Skin epidermis (tissue), 12 donors: ENCODE results near the gene KRTAP9-1.
"Not testable (repeated sequence)": the region's sequence is repeated elsewhere in the genome, so short reads cannot be mapped to it uniquely, and the experiment has no call there.

ENCODE experiments used
- H3K27ac ChIP-seq, 21 experiments: fragments of 200-600 bp; sonication (generic) in 11 of 21; one replicate each; pipeline ENCODE4 v1.5.0; 2020; ENCODE audit warnings: mild to moderate bottlenecking in 3 of 21, inconsistent platforms in 2 of 21, moderate library complexity in 2 of 21
- H3K4me3 ChIP-seq, 7 experiments: fragments of 200-600 bp; sonication (generic) in 2 of 7; one replicate each; pipeline ENCODE4 v1.5.0; 2020; ENCODE audit warnings: inconsistent platforms in 2 of 7, mild to moderate bottlenecking in 2 of 7, moderate library complexity in 1 of 7

Gene KRTAP9-1

DNA sequence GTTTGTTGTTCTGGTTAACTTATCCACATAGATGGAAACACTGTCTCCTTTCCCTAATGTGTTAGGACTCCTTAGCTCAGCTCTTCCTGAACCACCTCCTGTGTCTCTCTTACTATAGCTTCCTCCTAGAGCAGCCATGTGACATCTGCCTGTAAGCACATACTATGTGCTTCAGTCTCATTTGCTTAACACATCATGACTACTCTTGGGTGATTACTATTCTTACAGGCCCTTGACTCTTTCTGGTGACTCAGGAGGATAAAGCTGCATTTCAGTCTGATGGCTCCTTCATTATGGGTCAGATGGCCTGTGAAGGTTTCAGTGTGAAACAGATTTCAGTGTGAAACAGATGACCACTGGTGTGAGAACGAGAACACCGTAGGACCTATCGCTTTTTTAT, 11.3 kb upstream of the KRTAP9-1 start:
- H3K27ac ChIP-seq, result no peak overlapping the region
- H3K4me3 ChIP-seq, result no peak overlapping the region

DNA sequence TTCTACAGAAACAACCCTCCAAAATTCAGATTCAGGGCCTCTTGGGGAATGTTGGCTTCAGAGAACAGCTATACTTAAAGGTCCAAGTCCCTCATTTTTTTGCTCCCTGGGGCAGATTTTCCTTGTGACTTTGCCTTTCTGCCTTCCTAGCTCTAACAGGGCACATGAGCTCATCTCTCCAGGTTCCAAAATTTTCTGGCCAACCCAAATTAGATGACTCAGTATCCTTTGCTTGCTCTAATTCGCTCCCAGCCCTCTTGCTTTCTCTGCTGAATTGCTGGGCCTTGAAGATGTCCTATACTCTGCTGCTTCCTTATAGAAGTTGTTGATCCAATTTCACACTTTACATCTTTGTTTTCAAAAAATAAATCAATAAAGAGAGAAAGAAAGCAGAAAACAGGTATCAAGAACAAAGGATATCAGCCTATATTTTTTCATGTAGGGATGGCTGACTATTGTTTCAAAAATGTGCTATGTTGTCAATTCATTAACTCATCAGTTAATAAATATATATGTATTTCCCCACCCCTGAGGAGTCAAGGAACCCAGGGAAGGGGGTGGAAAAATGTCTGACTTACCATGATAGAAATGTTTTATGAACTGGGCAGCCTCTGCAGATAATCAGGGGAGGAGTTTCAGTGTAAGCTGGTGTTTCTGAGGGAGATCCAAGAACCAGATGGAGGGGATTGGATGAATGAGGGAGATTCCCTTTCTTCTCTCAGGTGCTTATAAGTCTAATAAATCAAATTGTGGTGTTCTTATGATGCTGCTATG, 10.7 kb upstream of the KRTAP9-1 start:
- Histone ChIP-seq H3K27ac (no peak overlapping the region), H3K4me3 (no peak overlapping the region)

DNA sequence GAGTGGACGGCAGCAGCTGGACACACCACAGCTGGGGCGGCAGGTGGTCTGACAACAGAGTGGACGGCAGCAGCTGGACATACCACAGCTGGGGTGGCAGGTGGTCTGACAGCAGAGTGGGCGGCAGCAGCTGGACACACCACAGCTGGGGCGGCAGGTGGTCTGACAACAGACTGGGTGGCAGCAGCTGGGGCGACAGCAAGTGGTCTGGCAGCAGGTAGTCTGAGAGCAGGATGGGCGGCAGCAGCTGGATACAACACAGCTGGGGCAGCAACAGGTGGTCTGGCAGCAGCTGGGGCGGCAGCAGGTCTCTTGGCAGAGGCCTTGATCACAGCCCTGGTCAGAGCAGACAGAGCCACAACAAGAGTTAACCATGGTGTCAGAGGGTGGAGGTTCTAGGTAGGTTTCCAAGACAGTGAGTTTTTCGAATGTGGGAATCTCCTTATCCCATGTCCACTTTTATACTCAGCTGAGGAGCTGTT, 5.2 kb upstream of the KRTAP9-1 start, which contains the start of gene KRTAP4-1:
KRTAP4-1 (minus strand) TSS at position 432 of the 482 bp plus-strand sequence; CDS start at position 375, 57 bp downstream.
- H3K27ac ChIP-seq, result no peak within 1 kb of the TSS
- H3K4me3 ChIP-seq, result no peak within 1 kb of the TSS

GRCh38 chr17:41185001-41185400, 4.7 kb upstream of the KRTAP9-1 start:
- Histone ChIP-seq H3K27ac (no peak overlapping the region), H3K4me3 (no peak overlapping the region)

DNA sequence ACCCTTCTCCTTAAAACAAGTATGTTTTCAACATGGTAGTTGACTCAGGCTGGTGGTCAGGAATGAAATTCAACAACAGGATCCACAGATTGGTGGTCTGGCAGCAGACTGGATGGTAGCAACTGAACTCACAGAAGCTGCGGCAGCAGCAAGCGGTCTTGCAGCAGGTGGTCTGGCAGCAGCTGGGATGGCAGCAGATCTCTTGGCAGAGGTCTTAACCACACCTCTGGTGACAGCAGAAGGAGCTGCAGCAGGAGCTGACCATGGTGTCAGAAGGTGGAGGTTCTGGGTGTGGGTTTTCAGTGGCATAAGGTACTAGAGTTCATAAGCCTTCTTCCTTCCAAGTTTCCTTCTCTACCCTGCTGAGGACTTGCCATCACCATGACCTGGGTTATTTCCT, 2.8 kb upstream of the KRTAP9-1 start:
- no peak overlapping the region for H3K27ac ChIP-seq
- H3K4me3 ChIP-seq, result no peak overlapping the region

GRCh38 chr17:41190328-41190727, 641 bp downstream of the KRTAP9-1 start:
- H3K27ac ChIP-seq, result no peak overlapping the region
- no peak overlapping the region for H3K4me3 ChIP-seq

DNA sequence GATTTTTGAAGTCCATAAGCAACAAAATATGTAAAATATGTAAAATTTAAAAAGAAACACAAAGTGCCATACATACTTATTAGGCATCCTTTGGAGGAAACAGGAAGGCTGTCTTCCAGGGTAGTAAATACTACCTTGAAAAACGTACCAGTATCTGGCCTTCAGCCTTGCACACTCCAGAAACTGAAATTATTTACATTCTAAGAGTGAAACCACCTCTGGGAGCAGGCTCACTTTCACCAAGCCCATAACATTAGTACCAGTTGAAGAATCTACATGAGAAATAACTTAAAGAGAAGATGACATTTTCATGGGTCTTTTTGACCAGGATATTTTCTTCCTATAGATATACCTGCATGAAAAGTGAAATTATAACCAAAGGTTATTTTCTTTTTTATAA, 6.4 kb downstream of the KRTAP9-1 start:
- Histone ChIP-seq H3K27ac (no peak overlapping the region), H3K4me3 (no peak overlapping the region)

DNA sequence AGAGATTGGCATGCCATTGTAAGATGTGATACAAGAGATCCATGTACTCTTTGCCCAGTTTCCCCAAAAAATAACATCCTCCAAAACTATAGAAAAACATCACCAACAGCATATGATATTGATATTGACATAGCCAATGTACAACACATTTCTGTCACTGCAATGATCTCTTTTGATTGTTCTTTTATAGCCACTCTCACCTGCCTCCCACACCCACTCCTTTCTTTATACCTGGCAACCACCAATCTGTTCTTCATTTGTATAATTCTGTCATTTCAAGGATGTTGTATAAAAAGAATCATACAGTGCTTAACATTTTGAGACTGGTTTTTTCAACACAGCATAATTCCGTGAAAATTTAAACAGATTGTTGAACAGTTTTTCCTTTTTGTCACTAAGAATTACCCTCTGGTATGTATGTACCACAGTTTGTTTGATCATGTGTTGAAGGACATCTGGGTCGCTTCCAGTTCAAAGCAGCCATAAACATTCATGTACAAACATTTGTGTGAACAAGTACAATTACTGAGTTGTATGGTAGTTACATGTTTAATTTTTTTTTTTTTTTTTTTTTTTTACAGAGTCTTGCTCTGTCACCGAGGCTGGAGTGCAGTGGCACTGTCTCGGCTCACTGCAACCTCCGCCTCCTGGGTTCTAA, 9.9 kb downstream of the KRTAP9-1 start:
- Histone ChIP-seq H3K27ac (no peak overlapping the region), H3K4me3 (no peak overlapping the region)

DNA sequence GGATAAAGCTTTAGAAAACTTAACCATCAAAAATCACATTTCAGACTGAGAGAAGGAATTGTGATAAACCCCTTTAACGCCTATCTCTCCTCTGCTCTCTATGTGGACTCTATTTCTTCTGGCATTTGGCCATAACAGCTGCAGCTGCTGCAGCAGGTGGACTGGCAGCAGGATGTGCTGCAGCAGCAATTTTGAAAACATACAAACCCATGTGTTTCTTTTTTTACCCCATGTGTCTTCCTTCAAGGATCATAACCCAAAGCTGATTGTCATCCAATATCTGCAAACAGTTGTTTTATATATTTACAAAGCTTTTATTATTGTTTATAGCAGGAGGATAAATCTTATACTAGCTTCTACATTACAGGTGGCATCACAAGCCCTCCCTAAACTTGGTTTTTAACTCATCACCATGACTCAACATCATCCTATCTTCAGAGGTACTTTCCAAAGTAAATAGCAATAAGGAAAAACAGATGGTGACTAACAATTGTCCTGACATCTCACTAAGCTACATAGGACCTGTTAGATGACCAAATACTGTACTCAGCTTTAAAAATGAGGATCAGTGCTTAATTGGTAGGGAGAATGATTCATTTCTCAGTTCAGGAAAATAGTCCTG, 22.3 kb downstream of the KRTAP9-1 start:
- Histone ChIP-seq H3K27ac (no peak overlapping the region), H3K4me3 (no peak overlapping the region)

DNA sequence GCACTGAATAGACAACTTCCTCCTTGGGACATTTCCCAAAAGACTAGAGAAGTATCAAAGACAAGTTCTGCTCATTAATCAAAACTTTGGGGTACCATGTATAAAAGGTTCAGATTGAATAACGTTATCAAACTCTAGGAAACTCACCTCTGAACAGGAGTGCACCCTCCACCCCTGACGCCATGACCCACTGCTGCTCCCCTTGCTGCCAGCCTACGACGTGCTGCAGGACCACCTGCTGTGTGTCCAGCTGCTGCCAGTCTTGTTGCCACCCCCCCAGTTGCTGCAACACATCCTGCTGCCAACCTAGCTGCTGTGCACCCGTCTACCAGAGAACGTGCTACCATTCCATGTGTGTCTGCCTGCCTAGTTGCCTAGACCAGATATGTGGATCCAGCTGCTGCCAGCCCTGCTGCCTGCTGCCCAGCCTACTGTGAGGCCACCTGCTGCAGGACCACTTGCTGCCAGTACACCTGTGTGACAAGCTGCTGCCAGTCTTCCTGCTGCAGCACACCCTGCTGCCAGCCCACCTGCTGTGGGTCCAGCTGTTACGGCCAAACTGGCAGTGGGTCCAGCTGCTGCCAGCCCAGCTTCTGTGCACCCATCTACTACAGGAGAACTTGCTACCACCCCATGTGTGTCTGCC, 23.0 kb downstream of the KRTAP9-1 start:
- no peak overlapping the region for H3K27ac ChIP-seq
- no peak overlapping the region for H3K4me3 ChIP-seq

- Histone ChIP-seq H3K27ac (no peak overlapping the region), H3K4me3 (no peak overlapping the region)
These were observed 26.0 kb downstream of the KRTAP9-1 start for GRCh38 chr17:41215681-41216080.

DNA sequence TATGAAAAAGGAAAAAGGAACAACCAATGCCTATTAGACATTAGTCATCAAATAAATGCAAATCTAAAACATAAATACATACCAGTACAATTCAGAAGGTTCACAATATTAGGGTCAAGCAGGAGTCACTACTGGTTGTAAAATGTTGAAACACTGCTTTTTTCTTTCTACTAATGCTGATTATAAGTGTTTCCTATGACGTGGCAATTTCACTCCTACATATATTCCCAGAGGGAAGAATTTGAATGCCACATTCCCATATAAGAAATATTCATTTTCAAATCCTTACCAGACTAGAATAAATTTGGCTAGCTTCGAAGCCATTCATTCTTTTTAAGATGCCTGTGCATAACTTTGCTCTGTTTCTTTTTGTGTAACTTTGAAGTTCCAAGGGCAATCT, 34.1 kb downstream of the KRTAP9-1 start:
- no peak overlapping the region for H3K27ac ChIP-seq
- H3K4me3 ChIP-seq, result no peak overlapping the region

DNA sequence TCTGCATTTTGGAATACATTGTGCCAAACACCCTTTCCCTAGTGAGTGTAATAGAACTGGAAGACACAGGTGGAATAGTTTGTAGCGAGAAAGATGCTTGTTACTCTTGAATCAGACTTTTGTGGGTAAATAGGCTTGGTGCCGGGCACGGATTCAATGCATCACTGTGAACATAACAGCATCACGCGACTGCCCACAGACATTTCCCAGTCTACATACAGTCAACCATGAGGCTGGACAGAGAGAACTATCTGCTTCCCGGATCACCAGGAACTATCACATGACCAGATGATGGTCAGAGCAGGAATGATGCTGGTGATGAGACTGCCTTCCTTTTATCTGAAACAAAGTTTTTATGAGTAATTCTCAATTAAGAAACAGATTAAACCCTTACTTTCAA, 36.4 kb downstream of the KRTAP9-1 start:
- H3K27ac ChIP-seq, result no peak overlapping the region

DNA sequence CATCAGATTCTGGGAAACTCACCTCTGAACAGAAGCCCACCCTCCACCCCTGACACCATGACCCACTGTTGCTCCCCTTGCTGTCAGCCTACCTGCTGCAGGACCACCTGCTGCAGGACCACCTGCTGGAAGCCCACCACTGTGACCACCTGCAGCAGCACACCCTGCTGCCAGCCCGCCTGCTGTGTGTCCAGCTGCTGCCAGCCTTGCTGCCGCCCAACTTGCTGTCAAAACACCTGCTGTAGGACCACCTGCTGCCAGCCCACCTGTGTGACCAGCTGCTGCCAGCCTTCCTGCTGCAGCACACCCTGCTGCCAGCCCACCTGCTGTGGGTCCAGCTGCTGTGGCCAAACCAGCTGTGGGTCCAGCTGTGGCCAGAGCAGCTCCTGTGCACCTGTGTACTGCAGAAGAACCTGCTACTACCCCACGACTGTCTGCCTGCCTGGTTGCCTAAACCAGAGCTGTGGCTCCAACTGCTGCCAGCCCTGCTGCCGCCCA, 37.0 kb downstream of the KRTAP9-1 start, which contains the start of gene KRTAP9-2:
KRTAP9-2 (plus strand) TSS at position 51 of the 498 bp plus-strand sequence; CDS start at position 58, 7 bp downstream.
- not testable (repeated sequence) for H3K4me3 ChIP-seq, H3K27ac ChIP-seq

More for the DNA sequence above, 36.4 kb downstream of the KRTAP9-1 start:
- H3K4me3 ChIP-seq, result no peak overlapping the region

- no peak overlapping the region for H3K4me3 ChIP-seq
- no peak overlapping the region for H3K27ac ChIP-seq
These were observed 40.4 kb downstream of the KRTAP9-1 start for GRCh38 chr17:41230094-41230493.

GRCh38 chr17:41231731-41232130, 42.0 kb downstream of the KRTAP9-1 start:
- H3K4me3 ChIP-seq, result no peak overlapping the region
- no peak overlapping the region for H3K27ac ChIP-seq

DNA sequence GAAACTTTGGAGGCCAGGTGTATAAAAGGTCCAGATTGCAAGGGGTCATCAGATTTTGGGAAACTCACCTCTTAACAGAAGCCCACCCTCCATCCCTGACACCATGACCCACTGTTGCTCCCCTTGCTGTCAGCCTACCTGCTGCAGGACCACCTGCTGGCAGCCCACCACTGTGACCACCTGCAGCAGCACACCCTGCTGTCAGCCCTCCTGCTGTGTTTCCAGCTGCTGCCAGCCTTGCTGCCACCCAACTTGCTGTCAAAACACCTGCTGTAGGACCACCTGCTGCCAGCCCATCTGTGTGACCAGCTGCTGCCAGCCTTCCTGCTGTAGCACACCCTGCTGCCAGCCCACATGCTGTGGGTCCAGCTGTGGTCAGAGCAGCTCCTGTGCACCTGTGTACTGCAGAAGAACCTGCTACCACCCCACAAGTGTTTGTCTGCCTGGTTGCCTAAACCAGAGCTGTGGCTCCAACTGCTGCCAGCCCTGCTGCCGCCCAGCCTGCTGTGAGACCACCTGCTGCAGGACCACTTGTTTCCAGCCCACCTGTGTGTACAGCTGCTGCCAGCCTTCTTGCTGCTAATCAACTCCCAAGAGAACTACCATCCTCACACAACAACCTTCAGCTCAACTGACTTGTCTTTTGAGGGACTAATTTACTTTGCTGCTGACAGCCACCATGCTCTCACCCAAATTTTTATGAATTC, 42.9 kb downstream of the KRTAP9-1 start, which contains the start of gene KRTAP9-3:
KRTAP9-3 (plus strand) TSS at position 51 of the 707 bp plus-strand sequence; CDS start at position 104, 53 bp downstream.
- H3K4me3 ChIP-seq, H3K27ac ChIP-seq: not testable (repeated sequence)

GRCh38 chr17:41237116-41237515, 47.4 kb downstream of the KRTAP9-1 start:
- not testable (repeated sequence) for H3K27ac ChIP-seq, H3K4me3 ChIP-seq

DNA sequence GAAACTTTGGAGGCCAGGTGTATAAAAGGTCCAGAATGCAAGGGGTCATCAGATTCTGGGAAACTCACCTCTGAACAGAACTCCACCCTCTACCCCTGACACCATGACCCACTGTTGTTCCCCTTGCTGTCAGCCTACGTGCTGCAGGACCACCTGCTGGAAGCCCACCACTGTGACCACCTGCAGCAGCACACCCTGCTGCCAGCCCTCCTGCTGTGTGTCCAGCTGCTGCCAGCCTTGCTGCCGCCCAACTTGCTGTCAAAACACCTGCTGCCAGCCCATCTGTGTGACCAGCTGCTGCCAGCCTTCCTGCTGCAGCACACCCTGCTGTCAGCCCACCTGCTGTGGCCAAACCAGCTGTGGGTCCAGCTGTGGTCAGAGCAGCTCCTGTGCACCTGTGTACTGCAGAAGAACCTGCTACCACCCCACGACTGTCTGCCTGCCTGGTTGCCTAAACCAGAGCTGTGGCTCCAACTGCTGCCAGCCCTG, 48.3 kb downstream of the KRTAP9-1 start, which contains the start of gene KRTAP9-8:
KRTAP9-8 (plus strand) TSS at position 51 of the 489 bp plus-strand sequence; CDS start at position 104, 53 bp downstream.
- H3K27ac ChIP-seq, H3K4me3 ChIP-seq: not testable (repeated sequence)
